Spinal cord (tissue), 10 donors: ENCODE measurements around the gene AGRP. TPM values are rescaled to one million over a fixed set of nuclear protein-coding genes. Genes with fewer than 3 reads are reported as not detected.

ENCODE experiments used
- DNase-seq, 6 donors: peaks; one replicate each; pipeline versions ENCODE4 v3.0.0 to v3.0.0-alpha.2; 2013 to 2015; ENCODE audit warnings: low spot score in 6 of 6, low read depth in 4 of 6
- H3K27ac ChIP-seq: one replicate; pipeline ENCODE4 v1.5.1; 2013; ENCODE audit warnings: low read depth, low read length, control low read depth
- H3K27me3 ChIP-seq: one replicate; pipeline ENCODE4 v1.6.1; 2013; ENCODE audit warnings: low read length; ENCODE audit not compliant: control insufficient read depth, insufficient read depth
- H3K36me3 ChIP-seq: one replicate; pipeline ENCODE4 v1.6.1; 2013; ENCODE audit warnings: low read length; ENCODE audit not compliant: control insufficient read depth, insufficient read depth
- H3K4me1 ChIP-seq: one replicate; pipeline ENCODE4 v1.6.1; 2013; ENCODE audit warnings: low read length; ENCODE audit not compliant: control insufficient read depth, insufficient read depth
- H3K4me3 ChIP-seq: one replicate; pipeline ENCODE4 v1.5.1; 2013; ENCODE audit warnings: low read depth, low read length, control low read depth
- H3K9me3 ChIP-seq: one replicate; pipeline ENCODE4 v1.6.1; 2013; ENCODE audit warnings: low read length; ENCODE audit not compliant: control insufficient read depth, insufficient read depth
- WGBS: methylation state at CpG from one replicate; pipeline ENCODE4 v1.1.5; 2013; ENCODE audit warnings: missing lambda C conversion rate; ENCODE audit not compliant: insufficient coverage; 5-methylcytosine and 5-hydroxymethylcytosine counted together
- polyA plus RNA-seq, 2 donors: library from polyadenylated mRNA; unstranded; fragments of 120-200 nt; gene quantifications; one replicate each; pipeline ENCODE4 v1.2.1, GENCODE V29; 2013; ENCODE audit not compliant: insufficient read length in 2 of 2
- total RNA-seq, 2 donors: library from RNA; depleted of rRNA in 1 of 2; stranded (reverse); fragments of 120-200 nt in 1 of 2; fragments of >200 nt in 1 of 2; gene quantifications; one replicate each; pipeline versions ENCODE4 v1.2.3 to v1.2.4, GENCODE V29; 2013 to 2014
- donor health status: healthy.

The AGRP gene
- total and polyA plus RNA-seq, 4 donors, result 0.35 to 0.56 TPM; not detected in 2

- H3K4me1 ChIP-seq, result peaks cover 39% of the 10 kb centered on the region
- H3K36me3 ChIP-seq, result peaks cover 91% of the 10 kb centered on the region
- no peak for DNase-seq
Measured at GRCh38 chr16:67441907-67442306, 41.4 kb downstream of the AGRP start.

GRCh38 chr16:67441271-67441753 is 42.0 kb downstream of the AGRP start:
- peak in 2 of 6 donors; percentile 53 to 61 for DNase-seq
- Histone ChIP-seq H3K4me3 (no peak overlapping the region), H3K27me3 (no peaks in the 10 kb centered on the region), H3K9me3 (no peaks in the 10 kb centered on the region), H3K4me1 (peaks cover 33% of the 10 kb centered on the region), H3K36me3 (peaks cover 92% of the 10 kb centered on the region), H3K27ac (no peak overlapping the region)
- WGBS, result 71% methylated on average over 17 of the region's 17 CpGs

More at GRCh38 chr16:67441907-67442306, 41.4 kb downstream of the AGRP start:
- Histone ChIP-seq H3K27ac (no peak overlapping the region), H3K4me3 (no peak overlapping the region), H3K9me3 (no peaks in the 10 kb centered on the region), H3K27me3 (no peaks in the 10 kb centered on the region)
- WGBS, result 57% methylated on average over 5 of the region's 5 CpGs

GRCh38 chr16:67438824-67439393 is 44.4 kb downstream of the AGRP start:
- no peaks in the 10 kb centered on the region for H3K9me3 ChIP-seq
- 88% methylated on average over 19 of the region's 19 CpGs for WGBS
- H3K27ac ChIP-seq, result no peak overlapping the region
- peaks cover 14% of the 10 kb centered on the region for H3K4me1 ChIP-seq
- no peak overlapping the region for H3K4me3 ChIP-seq
- no peaks in the 10 kb centered on the region for H3K27me3 ChIP-seq
- DNase-seq, result no peak
- H3K36me3 ChIP-seq, result peaks cover 83% of the 10 kb centered on the region

- Histone ChIP-seq H3K27ac (no peak overlapping the region), H3K36me3 (peaks cover 80% of the 10 kb centered on the region), H3K4me1 (peaks cover 14% of the 10 kb centered on the region), H3K4me3 (no peak overlapping the region), H3K27me3 (no peaks in the 10 kb centered on the region), H3K9me3 (no peaks in the 10 kb centered on the region)
- DNase-seq, result no peak
- 96% methylated on average over 14 of the region's 20 CpGs for whole genome bisulfite sequencing
Measured at GRCh38 chr16:67438098-67438791, 45.1 kb downstream of the AGRP start.

GRCh38 chr16:67437513-67437912 is 45.8 kb downstream of the AGRP start:
- WGBS, result 67% methylated on average over 3 of the region's 4 CpGs
- DNase-seq, result no peak
- H3K4me3 ChIP-seq, result no peak overlapping the region
- peaks cover 14% of the 10 kb centered on the region for H3K4me1 ChIP-seq
- no peak overlapping the region for H3K27ac ChIP-seq
- peaks cover 80% of the 10 kb centered on the region for H3K36me3 ChIP-seq
- no peaks in the 10 kb centered on the region for H3K9me3 ChIP-seq
- H3K27me3 ChIP-seq, result no peaks in the 10 kb centered on the region

- H3K27ac ChIP-seq, result no peak overlapping the region
- no peak for DNase-seq
Measured at GRCh38 chr16:67436640-67437193, 46.6 kb downstream of the AGRP start.

GRCh38 chr16:67435758-67436164 is 47.6 kb downstream of the AGRP start:
- H3K4me1 ChIP-seq, result peaks cover 15% of the 10 kb centered on the region
- DNase-seq, result no peak
- H3K4me3 ChIP-seq, result no peak overlapping the region
- peaks cover 64% of the 10 kb centered on the region for H3K36me3 ChIP-seq
- H3K27me3 ChIP-seq, result no peaks in the 10 kb centered on the region
- H3K9me3 ChIP-seq, result no peaks in the 10 kb centered on the region
- no peak overlapping the region for H3K27ac ChIP-seq
- WGBS, result 90% methylated on average over 16 of the region's 16 CpGs

More at GRCh38 chr16:67436640-67437193, 46.6 kb downstream of the AGRP start:
- no peaks in the 10 kb centered on the region for H3K27me3 ChIP-seq
- no peak overlapping the region for H3K4me3 ChIP-seq
- H3K4me1 ChIP-seq, result peaks cover 15% of the 10 kb centered on the region
- WGBS, result 94% methylated on average over 23 of the region's 23 CpGs
- no peaks in the 10 kb centered on the region for H3K9me3 ChIP-seq
- peaks cover 74% of the 10 kb centered on the region for H3K36me3 ChIP-seq

GRCh38 chr16:67433131-67433719 is 50.1 kb downstream of the AGRP start:
- WGBS, result 89% methylated on average over 5 of the region's 5 CpGs
- no peak overlapping the region for H3K27ac ChIP-seq
- H3K36me3 ChIP-seq, result peaks cover 40% of the 10 kb centered on the region
- H3K27me3 ChIP-seq, result peaks cover 22% of the 10 kb centered on the region
- H3K4me3 ChIP-seq, result no peak overlapping the region
- peaks cover 18% of the 10 kb centered on the region for H3K4me1 ChIP-seq
- H3K9me3 ChIP-seq, result no peaks in the 10 kb centered on the region
- DNase-seq, result no peak
